GM12878 (cell line): ENCODE data around the gene PLCG2. TPM values are rescaled to one million over a fixed set of nuclear protein-coding genes. Genes with fewer than 3 reads are reported as not detected.

Source experiments
- ATAC-seq: fragments of 200-7000 bp; cut with Tn5 transposase; 3 replicates; pipeline ENCODE4 v1.9.1; 2020; ENCODE audit warnings: mild to moderate bottlenecking, moderate library complexity
- BruUV-seq: library from RNA; stranded (reverse); fragments of 400-500 nt; replicated peaks from 2 replicates; lab custom pipeline; 2021; lab: Mats Ljungman, UMichigan
- CTCF ChIA-PET: fragments of 300-600 bp; sonication (Branson Sonifier 250); formaldehyde crosslinking; extraction: SDS; loops from one replicate; lab custom pipeline; 2021; ENCODE audit warnings: inconsistent platforms; lab: Yijun Ruan, JAX
- POLR2A ChIA-PET: fragments of 350-600 bp; formaldehyde crosslinking; extraction: SDS; loops from one replicate; lab custom pipeline; 2021; ENCODE audit warnings: inconsistent platforms; lab: Charles Lee
- RAD21 ChIA-PET: fragments of 300-600 bp; sonication (Branson Sonifier 250); formaldehyde crosslinking; loops from one replicate; lab custom pipeline; 2023; ENCODE audit warnings: antibody characterized with exemption; ENCODE audit not compliant: unreplicated experiment; lab: Charles Lee
- SMC1A ChIA-PET: fragments of 300-600 bp; sonication (Branson Sonifier 250); formaldehyde crosslinking; loops from one replicate; lab custom pipeline; 2023; ENCODE audit not compliant: unreplicated experiment, uncharacterized antibody; lab: Charles Lee
- DNase-seq: peaks from one replicate; pipeline ENCODE4 v3.0.0-alpha.2; 2011; ENCODE audit warnings: low read depth, low spot score
- FAIRE-seq: peaks from 3 replicates; lab custom pipeline; 2011; peaks lifted over from hg19 to GRCh38; lab: Jason Lieb, UNC
- H2AFZ ChIP-seq: 2 replicates; pipeline ENCODE4 v1.6.0; 2011; ENCODE audit warnings: low read depth, low read length, control low read depth; ENCODE audit not compliant: control insufficient read depth
- H3K27ac ChIP-seq: 2 replicates; pipeline ENCODE4 v1.5.1; 2011; ENCODE audit warnings: control low read depth; ENCODE audit not compliant: control insufficient read depth, insufficient read depth
- H3K27me3 ChIP-seq, 2 experiments: replicated peaks in 1 of 2; 2 replicates each; pipeline versions ENCODE4 v1.6.0 to v1.6.1; 2011; ENCODE audit warnings: low read length in 1 of 2; ENCODE audit not compliant: control insufficient read depth in 2 of 2, insufficient read depth in 2 of 2
- H3K36me3 ChIP-seq, 2 experiments: 2 replicates each; pipeline ENCODE4 v1.5.1; 2011; ENCODE audit warnings: low read length in 1 of 2; ENCODE audit not compliant: control insufficient read depth in 2 of 2, insufficient read depth in 2 of 2
- H3K4me1 ChIP-seq: 2 replicates; pipeline ENCODE4 v1.6.1; 2011; ENCODE audit warnings: mild to moderate bottlenecking, low read length, moderate library complexity, mixed read lengths; ENCODE audit not compliant: control insufficient read depth, insufficient read depth
- H3K4me2 ChIP-seq: 2 replicates; pipeline ENCODE4 v1.6.0; 2011; ENCODE audit warnings: control low read depth; ENCODE audit not compliant: control insufficient read depth, insufficient read depth
- H3K4me3 ChIP-seq: fragments of 200-600 bp; sonication (generic); 2 replicates; pipeline ENCODE4 v1.5.1; 2016
- H3K79me2 ChIP-seq: 2 replicates; pipeline ENCODE4 v1.6.0; 2011; ENCODE audit warnings: low read length; ENCODE audit not compliant: control insufficient read depth, insufficient read depth
- H3K9ac ChIP-seq: 2 replicates; pipeline ENCODE4 v1.8.0; 2011; ENCODE audit warnings: low read length, control low read depth, mixed read lengths; ENCODE audit not compliant: control insufficient read depth, insufficient read depth
- H3K9me3 ChIP-seq: replicated peaks from 3 replicates; pipeline ENCODE4 v1.5.1; 2011; ENCODE audit warnings: mild to moderate bottlenecking, low read length; ENCODE audit not compliant: control insufficient read depth, insufficient read depth
- H4K20me1 ChIP-seq: 2 replicates; pipeline ENCODE4 v1.6.0; 2011; ENCODE audit not compliant: control insufficient read depth, insufficient read depth
- CBFB ChIP-seq: IDR thresholded peaks from 2 replicates; pipeline ENCODE4 v1.6.1; 2016; ENCODE audit warnings: antibody characterized with exemption, low read depth
- CBX5 ChIP-seq: sonication (generic); IDR thresholded peaks from 2 replicates; pipeline ENCODE4 v1.6.1; 2016; ENCODE audit warnings: low read depth, moderate library complexity, mild to moderate bottlenecking, inconsistent platforms
- CHD4 ChIP-seq: fragments of 200-600 bp; sonication (generic); IDR thresholded peaks from 2 replicates; pipeline ENCODE4 v1.6.1; 2016; ENCODE audit warnings: mild to moderate bottlenecking
- DPF2 ChIP-seq: fragments of 450-650 bp; IDR thresholded peaks from 2 replicates; pipeline ENCODE4 v1.6.1; 2017; ENCODE audit warnings: mild to moderate bottlenecking
- IRF4 ChIP-seq: IDR thresholded peaks from 2 replicates; pipeline ENCODE4 v1.6.1; 2011; ENCODE audit warnings: low read depth, low read length
- KLF5 ChIP-seq: fragments of 450-650 bp; IDR thresholded peaks from 2 replicates; pipeline ENCODE4 v1.6.1; 2014; ENCODE audit warnings: mild to moderate bottlenecking; ENCODE audit not compliant: partially characterized antibody
- MEF2B ChIP-seq: fragments of 450-650 bp; IDR thresholded peaks from 2 replicates; pipeline ENCODE4 v1.6.1; 2018; ENCODE audit warnings: mild to moderate bottlenecking, moderate library complexity; ENCODE audit not compliant: partially characterized antibody, poor library complexity, severe bottlenecking
- PAX5 ChIP-seq: IDR thresholded peaks from 2 replicates; pipeline ENCODE4 v1.6.1; 2011; ENCODE audit warnings: low read depth, low read length, borderline replicate concordance
- POLR2AphosphoS5 ChIP-seq: IDR thresholded peaks from 2 replicates; pipeline ENCODE4 v1.6.1; 2011; ENCODE audit warnings: mild to moderate bottlenecking, low read length, inconsistent platforms
- POU2F2 ChIP-seq: IDR thresholded peaks from 3 replicates; pipeline ENCODE4 v1.6.1; 2011; ENCODE audit warnings: low read depth, mild to moderate bottlenecking, low read length, borderline replicate concordance
- RFX5 ChIP-seq: IDR thresholded peaks from 2 replicates; pipeline ENCODE4 v1.6.1; 2011; ENCODE audit warnings: low read depth, low read length, improper control_type of control experiment
- SMC3 ChIP-seq: IDR thresholded peaks from 2 replicates; pipeline ENCODE4 v1.6.1; 2011; ENCODE audit warnings: low read length, improper control_type of control experiment, borderline replicate concordance
- SRF ChIP-seq, 2 experiments: IDR thresholded peaks; 2 replicates each; pipeline ENCODE4 v1.6.1; 2011; ENCODE audit warnings: low read depth in 2 of 2, low read length in 2 of 2, mild to moderate bottlenecking in 1 of 2, moderate library complexity in 1 of 2
- STAT3 ChIP-seq: IDR thresholded peaks from 2 replicates; pipeline ENCODE4 v1.6.1; 2011; ENCODE audit warnings: low read depth, low read length, improper control_type of control experiment
- SUZ12 ChIP-seq: fragments of 200-600 bp; sonication (generic); IDR thresholded peaks from one replicate; pipeline ENCODE4 v1.6.1; 2018; ENCODE audit warnings: antibody characterized with exemption, mild to moderate bottlenecking; ENCODE audit not compliant: unreplicated experiment
- ZNF384 ChIP-seq: IDR thresholded peaks from 2 replicates; pipeline ENCODE4 v1.6.1; 2012; ENCODE audit warnings: low read depth, mild to moderate bottlenecking, low read length, improper control_type of control experiment, borderline replicate concordance
- WGBS: methylation state at CpG from one replicate; pipeline ENCODE4 v1.1.6; 2016; ENCODE audit warnings: low lambda C conversion rate; ENCODE audit not compliant: insufficient replicate concordance, insufficient coverage; ENCODE audit errors: missing lambda C conversion rate; 5-methylcytosine and 5-hydroxymethylcytosine counted together
- in situ Hi-C: fragments of 300-500 bp; cut with MboI; formaldehyde crosslinking; loops from 9 replicates; pipeline ENCODE4 v1.14.3; 2018; ENCODE audit warnings: mixed read lengths
- intact Hi-C: fragments of 100-400 bp; cut with micrococcal nuclease; formaldehyde crosslinking; loops from one replicate; pipeline ENCODE4 v1.14.2; 2022; ENCODE audit not compliant: unreplicated experiment
- polyA plus RNA-seq, 11 experiments: library from polyadenylated mRNA; depleted of rRNA in 4 of 11; unstranded in 6 of 11; stranded (reverse) in 5 of 11; fragments of >200 nt; fragmentation: Nextera tagmentation in 4 of 11; fragmentation: Illumina TruSeq in 1 of 11; extraction: Ambion mirVana in 4 of 11; extraction: Trizol in 1 of 11; gene quantifications; 1 replicate in 1 of 11; 2 replicates in 10 of 11; pipeline versions ENCODE4 v1.2.1 to v1.2.3, GENCODE V29; 2011 to 2016; ENCODE audit warnings: inconsistent platforms in 2 of 11, missing spikeins in 2 of 11, low read depth in 1 of 11
- total RNA-seq, 4 experiments: library from RNA; depleted of rRNA in 3 of 4; stranded (reverse); fragments of >200 nt in 3 of 4; fragmentation: Illumina TruSeq in 1 of 4; extraction: Trizol in 1 of 4; gene quantifications; 2 replicates each; pipeline versions ENCODE4 v1.2.1 to v1.2.3, GENCODE V29; 2013 to 2021
- TF ChIP-seq, protein P1 (sequence below): fragments of 150-350 bp; IDR thresholded peaks from 2 replicates; pipeline ENCODE4 v1.6.1; 2016; ENCODE audit warnings: low read depth, low read length
- TF ChIP-seq, protein P2 (sequence below): fragments of 450-650 bp; IDR thresholded peaks from 2 replicates; pipeline ENCODE4 v1.6.1; 2017; ENCODE audit warnings: mild to moderate bottlenecking, moderate library complexity

The PLCG2 gene
- total and polyA plus RNA-seq, 10 of the 15 experiments (the other 5 are each of a cell fraction or from before 2014, with no cell fraction given) = 47.6 to 256 (median 149) TPM

DNA sequence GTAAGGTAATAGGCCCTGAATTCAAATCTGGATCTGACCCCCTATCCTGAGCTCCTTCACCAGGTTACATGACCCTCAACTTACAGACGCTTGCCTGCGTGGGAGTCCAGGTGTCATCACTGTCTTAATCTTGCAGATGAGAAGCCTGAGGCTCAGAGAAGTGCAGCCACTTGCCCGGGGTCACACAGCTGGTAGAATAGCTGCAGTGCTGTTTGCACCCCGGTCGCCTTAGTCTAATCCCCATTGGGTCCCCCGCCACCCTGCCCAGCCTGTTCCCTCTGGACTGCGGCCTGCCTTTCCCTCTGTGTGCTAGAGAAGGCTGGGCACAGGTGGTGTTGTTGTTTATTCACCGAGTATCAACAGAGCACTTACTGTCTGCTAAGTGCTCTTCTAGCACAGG lies 125.2 kb downstream of the PLCG2 start (continued):
- TF ChIP-seq SUZ12 (no peak), DPF2 (no peak), SRF (IDR thresholded peaks at IDR 0.05; ENCODE audit: low read depth in 2 of 2, low read length in 2 of 2) (no peak), STAT3 (no peak)

DNA sequence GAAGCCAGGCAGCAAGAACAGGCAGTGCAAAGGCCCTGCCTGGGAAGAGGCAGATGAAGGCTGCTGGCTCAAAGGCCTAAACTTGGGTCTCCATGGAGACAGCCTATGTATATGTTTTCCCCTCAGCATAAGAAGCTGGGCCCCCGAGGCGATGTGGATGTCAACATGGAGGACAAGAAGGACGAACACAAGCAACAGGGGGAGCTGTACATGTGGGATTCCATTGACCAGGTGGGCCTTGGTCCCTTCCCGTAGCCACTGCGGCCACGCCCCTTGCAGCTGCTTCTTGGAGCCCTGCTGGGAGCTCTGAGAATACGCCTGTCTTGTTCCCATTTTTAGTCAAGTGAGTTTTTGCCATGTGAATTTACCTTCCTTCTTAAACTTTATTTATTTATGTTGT lies 126.2 kb downstream of the PLCG2 start:
- no peak for FAIRE-seq
- Histone ChIP-seq H3K4me3 (no peak overlapping the region), H3K36me3 (peaks cover 44 to 50% of the 10 kb centered on the region in 2 experiments), H2AFZ (no peak overlapping the region), H3K27me3 (no peaks in the 10 kb centered on the region), H3K4me2 (no peak overlapping the region), H3K79me2 (no peaks in the 10 kb centered on the region), H4K20me1 (no peaks in the 10 kb centered on the region; the same call in 1 of the 2 replicates), H3K4me1 (no peaks in the 10 kb centered on the region), H3K9ac (no peak overlapping the region), H3K9me3 (no peaks in the 10 kb centered on the region; the same call in 2 of the 3 replicates), H3K27ac (no peak overlapping the region)
- ChIA-PET RAD21 (no interaction called here), CTCF (interaction anchor here (0.6 to 2.4 kb wide), 4 partner anchors 14 to 536 kb away, joined by 3 to 8 read pairs (median 3); no protein-coding TSS in a partner anchor), SMC1A (no interaction called here), POLR2A (no interaction called here)
- no TSS peak for BruUV-seq
- ATAC-seq = no peak
- no peak for DNase-seq
- intact Hi-C loops (no loop called here), in situ Hi-C loops (no loop called here)
- 99% methylated on average over 6 of the region's 7 CpGs for WGBS
- TF ChIP-seq IRF4 (no peak), CHD4 (no peak), POU2F2 (no peak), STAT3 (no peak), RFX5 (no peak), CBFB (no peak), POLR2AphosphoS5 (no peak), KLF5 (no peak), ZNF384 (no peak), CBX5 (no peak), SMC3 (no peak), MEF2B (no peak), PAX5 (no peak)
- TF ChIP-seq, protein P1, sequence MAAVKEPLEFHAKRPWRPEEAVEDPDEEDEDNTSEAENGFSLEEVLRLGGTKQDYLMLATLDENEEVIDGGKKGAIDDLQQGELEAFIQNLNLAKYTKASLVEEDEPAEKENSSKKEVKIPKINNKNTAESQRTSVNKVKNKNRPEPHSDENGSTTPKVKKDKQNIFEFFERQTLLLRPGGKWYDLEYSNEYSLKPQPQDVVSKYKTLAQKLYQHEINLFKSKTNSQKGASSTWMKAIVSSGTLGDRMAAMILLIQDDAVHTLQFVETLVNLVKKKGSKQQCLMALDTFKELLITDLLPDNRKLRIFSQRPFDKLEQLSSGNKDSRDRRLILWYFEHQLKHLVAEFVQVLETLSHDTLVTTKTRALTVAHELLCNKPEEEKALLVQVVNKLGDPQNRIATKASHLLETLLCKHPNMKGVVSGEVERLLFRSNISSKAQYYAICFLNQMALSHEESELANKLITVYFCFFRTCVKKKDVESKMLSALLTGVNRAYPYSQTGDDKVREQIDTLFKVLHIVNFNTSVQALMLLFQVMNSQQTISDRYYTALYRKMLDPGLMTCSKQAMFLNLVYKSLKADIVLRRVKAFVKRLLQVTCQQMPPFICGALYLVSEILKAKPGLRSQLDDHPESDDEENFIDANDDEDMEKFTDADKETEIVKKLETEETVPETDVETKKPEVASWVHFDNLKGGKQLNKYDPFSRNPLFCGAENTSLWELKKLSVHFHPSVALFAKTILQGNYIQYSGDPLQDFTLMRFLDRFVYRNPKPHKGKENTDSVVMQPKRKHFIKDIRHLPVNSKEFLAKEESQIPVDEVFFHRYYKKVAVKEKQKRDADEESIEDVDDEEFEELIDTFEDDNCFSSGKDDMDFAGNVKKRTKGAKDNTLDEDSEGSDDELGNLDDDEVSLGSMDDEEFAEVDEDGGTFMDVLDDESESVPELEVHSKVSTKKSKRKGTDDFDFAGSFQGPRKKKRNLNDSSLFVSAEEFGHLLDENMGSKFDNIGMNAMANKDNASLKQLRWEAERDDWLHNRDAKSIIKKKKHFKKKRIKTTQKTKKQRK = no peak
- TF ChIP-seq, protein P2, sequence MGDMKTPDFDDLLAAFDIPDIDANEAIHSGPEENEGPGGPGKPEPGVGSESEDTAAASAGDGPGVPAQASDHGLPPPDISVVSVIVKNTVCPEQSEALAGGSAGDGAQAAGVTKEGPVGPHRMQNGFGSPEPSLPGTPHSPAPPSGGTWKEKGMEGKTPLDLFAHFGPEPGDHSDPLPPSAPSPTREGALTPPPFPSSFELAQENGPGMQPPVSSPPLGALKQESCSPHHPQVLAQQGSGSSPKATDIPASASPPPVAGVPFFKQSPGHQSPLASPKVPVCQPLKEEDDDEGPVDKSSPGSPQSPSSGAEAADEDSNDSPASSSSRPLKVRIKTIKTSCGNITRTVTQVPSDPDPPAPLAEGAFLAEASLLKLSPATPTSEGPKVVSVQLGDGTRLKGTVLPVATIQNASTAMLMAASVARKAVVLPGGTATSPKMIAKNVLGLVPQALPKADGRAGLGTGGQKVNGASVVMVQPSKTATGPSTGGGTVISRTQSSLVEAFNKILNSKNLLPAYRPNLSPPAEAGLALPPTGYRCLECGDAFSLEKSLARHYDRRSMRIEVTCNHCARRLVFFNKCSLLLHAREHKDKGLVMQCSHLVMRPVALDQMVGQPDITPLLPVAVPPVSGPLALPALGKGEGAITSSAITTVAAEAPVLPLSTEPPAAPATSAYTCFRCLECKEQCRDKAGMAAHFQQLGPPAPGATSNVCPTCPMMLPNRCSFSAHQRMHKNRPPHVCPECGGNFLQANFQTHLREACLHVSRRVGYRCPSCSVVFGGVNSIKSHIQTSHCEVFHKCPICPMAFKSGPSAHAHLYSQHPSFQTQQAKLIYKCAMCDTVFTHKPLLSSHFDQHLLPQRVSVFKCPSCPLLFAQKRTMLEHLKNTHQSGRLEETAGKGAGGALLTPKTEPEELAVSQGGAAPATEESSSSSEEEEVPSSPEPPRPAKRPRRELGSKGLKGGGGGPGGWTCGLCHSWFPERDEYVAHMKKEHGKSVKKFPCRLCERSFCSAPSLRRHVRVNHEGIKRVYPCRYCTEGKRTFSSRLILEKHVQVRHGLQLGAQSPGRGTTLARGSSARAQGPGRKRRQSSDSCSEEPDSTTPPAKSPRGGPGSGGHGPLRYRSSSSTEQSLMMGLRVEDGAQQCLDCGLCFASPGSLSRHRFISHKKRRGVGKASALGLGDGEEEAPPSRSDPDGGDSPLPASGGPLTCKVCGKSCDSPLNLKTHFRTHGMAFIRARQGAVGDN = no peak
